ENCODE data around the gene AMACR.

Gene AMACR

DNA sequence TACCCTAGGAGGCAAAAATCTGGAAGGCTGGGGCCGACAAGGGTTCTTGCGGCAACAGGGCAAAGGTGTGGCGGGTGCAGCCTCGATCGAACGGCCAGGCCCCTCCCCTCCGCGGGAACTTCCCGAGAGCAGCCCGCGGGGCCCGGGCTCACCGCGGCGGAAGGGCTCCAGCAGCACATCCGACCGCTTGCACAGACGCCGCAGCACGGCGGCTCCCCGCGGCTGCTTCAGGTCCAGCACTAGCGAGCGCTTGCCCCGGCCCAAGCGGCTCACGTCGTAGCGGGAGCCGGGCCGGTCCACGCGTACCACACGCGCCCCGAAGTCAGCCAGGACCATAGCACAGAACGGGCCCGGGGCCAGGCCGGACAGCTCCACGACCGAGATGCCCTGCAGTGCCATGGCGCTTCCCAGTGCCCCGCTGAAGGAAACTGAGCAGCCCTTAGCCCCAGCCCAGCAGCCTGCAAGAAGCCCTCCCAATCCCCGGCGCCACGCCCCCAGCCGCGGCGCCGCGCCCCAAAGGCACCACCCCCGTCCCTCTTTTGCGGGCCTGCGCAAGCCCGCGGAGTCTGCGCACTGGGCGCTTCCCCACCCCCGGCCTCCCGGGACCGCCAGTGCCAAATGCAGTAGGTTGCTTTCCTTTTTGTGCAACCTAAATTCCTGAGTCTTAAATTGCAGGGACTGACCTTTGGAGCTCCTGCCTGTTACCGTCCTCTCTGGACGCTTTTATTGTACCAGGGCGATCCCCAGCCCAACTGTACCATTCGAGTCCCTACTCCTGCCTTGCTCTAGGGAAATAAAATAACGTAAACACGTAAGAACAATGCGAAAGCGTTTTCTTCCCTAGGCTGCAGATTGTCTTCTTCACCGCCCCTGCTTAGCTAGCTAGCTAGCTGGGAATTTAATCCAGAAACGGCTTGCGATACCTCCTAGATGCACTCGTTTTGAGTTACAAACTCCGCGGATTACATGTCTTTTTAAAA lies at the start of gene AMACR:
Gene AMACR, minus strand, starts transcription at position 430 of the 980 bp plus-strand sequence. Its CDS starts 31 bp downstream, at position 399.
- peak within 1 kb of the TSS; percentile 85 for H3K4me3 ChIP-seq (ENCODE audit: low read depth, low read length)

DNA sequence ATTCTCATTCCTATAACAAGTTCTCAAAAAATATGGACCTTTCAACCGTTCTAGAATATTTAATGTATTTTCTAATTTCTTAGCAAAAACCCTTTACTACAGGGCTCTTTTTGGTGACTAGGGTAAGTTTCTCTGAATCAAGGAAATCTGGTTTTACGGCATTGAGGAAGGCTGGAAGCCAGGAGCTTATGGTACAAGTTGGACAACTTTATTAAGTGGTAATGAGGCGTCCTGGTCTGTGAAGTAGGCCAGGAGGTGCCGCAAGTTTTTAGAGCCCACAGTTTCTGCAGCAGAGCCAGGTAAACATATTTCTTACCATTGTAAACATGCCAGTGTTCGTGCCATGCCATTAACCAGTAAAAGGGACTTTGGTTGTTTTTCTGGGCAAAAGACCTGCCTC lies 49.7 kb upstream of the AMACR start:
- no peak overlapping the region for H3K4me3 ChIP-seq (ENCODE audit: low read depth, low read length)

DNA sequence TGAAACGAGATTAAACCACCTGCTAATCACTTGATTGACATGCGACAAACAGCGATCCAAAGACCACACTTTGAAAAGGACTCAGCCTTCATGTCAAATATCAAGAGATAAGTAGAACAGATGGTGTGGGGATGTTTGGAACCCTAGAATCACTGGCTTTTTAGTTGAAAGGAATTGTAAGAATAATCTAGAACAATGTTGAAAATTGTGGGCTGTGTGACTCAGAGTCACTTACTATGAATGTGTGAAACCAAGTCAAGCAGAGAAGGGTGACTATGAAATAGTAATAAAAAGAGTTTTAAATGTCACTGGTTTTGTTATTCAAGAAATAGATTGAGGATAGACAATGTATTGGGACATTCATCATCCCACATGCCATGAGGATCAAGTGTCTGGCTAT lies 49.3 kb upstream of the AMACR start:
- H3K4me3 ChIP-seq (ENCODE audit: low read depth, low read length): no peak overlapping the region

DNA sequence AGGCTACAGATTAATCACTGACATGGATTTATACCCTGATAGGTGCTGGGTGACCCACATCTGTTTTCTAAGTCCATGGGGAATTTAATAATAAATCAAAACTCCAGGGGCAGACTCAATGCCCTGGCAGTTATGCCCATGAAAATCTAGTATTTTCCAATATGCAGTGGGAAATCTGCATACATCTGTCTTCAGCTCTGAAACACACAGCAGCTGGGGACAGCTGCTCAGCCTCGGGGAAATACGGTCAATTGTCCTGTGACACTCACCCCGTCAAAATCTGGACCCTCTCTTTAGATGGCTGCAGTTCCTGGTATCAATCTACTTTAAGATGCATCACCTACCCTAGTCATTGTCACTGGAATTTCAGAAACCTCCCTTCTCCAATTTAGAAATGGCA lies 47.8 kb upstream of the AMACR start:
- H3K4me3 ChIP-seq (ENCODE audit: low read depth, low read length): no peak overlapping the region

DNA sequence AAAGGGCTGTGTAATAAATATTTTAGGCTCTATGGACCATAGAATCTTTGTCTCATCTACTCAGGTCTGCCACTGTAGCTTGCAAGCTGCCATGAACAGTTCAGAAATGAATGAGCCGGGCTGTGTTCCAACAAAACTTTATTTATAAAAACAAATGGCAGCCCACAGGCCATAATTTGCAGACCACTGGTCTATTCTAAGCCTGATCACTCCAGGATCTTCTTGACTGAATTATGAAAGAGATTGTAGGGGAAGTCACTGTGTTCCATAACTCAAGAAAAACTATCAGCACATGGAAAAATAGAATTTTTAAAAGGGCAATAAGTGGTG lies 46.5 kb upstream of the AMACR start:
- H3K4me3 ChIP-seq (ENCODE audit: low read depth, low read length): no peak overlapping the region

DNA sequence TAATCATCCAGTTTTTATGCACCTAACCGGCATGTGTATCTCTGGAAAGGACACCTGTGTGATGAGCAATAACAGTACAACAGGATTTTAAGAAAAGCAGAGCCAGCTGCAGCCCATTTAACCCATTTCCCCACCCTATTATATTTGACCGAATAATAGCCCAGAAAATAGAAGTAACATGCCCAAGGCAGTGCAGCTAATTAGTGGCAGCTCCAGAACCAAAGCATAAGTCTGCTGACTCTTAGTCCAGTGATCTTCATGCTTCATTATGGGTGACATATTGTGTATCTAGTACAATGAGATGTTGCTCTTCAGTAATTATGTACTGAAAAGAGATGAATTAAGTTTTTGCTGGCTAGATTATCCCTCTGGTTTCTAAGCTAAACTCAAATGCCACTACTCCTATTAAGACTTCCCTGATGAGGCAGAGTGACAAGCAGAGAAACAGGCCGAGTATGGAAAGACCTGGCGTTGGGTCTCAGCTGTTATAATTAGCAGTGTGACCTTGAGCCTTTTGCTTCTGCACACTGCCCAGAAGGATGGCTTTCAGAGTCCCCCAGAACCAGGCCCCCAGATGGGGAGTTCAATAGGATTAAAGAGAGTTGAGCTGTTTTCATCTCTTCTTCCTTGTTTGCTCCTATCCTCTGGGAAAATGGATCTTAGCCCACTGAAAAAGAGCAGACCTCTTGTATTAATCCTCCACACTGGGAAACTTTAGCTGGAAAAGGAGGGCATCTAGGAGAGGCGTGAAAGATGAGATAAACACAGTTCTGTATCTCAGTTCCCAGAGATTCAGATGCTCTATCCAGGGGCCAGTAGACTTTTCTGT lies 45.9 kb upstream of the AMACR start:
- no peak overlapping the region for H3K4me3 ChIP-seq (ENCODE audit: low read depth, low read length)

DNA sequence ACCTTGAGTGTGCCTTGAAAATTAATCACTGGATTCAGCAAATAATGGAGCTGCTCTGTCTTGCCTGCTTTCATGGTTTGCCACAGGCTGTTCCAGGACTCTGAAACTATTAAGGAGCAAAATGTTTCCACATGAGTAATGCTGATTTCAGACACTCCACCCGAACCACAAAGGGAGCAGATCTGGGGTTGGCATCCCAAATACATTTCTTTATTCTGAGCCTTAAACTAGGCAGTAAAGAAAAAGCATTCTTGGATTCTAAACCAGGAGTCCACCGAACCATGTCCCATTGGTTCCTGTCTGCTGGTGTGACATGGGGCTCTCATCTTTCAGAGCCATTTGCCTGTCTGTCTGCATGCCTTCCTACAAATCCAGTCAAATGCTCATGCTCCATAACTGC lies 45.3 kb upstream of the AMACR start:
- H3K4me3 ChIP-seq (ENCODE audit: low read depth, low read length): no peak overlapping the region

DNA sequence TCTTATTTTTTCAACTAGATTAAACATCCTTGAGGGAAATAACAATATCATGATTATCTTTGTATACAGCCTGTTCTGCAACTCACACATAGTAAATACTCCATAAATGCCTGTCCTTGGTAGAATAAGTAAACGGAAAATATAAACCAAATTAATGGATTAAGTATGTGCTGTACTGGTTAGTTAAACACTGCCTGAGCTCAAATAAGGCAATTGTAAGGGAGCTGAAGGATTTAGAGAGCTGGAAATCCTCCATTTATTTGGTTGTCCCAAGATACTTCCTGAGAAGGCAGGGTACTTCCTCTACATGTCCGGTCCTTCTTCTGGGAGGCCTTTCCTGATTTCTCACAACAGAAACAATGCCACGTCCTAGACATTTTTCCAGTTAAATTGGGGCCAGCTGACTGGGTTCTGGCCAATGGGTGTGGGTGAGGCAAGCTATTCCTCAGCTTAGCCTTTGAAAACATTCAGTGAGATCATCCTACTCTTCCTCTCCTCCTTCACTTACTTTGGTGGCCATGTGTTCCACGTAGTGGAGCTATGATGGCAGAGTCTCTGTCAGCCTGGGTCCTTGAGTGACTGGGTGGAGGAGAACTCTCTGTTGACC lies 43.6 kb upstream of the AMACR start:
- H3K4me3 ChIP-seq (ENCODE audit: low read depth, low read length): no peak overlapping the region

DNA sequence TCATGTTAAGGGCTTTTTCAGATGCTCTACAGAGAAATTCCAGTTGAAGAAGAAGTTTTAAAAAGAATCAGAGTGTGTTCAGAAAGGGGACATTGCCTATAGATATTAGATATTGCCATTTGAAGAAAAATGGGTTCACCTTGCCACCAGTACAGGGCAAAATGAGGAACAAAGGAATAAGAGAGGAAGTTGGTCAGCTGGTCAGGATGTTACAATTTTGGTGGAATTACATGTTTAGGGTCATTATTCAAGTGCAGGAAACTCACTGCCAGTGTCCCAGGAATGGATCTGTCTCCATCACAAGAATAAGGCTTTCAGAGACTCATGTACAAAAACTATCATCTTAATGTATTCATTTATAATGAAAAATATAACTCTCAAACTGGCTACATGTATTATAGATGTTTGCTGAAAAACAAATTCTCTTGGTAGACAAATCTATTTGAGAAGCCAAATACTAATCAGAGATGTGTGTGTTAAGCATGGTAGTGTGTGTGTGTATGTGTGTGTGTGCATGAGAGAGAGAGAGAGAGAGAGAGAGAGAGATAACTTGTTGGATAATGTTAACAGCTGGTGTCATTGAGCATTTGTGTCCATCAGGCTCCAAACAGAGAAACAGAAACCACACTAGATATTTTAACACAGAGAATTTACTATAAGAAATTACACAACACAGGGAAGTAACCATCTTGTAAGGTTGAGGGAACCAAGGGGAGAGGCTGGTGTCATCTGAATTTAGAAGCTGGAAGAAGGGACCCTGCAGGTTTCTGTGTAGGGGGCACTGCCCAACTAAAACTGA lies 40.1 kb upstream of the AMACR start:
- H3K4me3 ChIP-seq (ENCODE audit: low read depth, low read length): no peak overlapping the region

DNA sequence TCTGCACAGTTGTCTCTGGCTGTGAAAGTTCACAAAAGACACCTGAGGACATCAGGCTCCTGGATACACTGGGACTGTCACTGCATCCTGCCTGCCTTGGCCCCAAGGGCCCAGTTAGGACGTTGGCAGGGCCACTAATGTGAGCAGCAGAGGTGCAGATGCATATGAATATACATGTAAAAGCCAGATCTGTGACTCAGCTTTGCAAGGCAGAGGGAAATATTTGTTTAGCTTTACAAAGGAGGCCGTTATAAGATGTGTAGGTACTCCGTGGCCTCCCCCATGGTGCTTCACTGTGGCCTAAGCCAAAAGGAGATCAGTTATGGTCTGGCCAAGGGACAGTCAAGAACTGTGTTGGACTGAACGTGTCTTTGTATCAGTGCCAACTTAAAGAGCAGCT lies 39.3 kb upstream of the AMACR start:
- no peak overlapping the region for H3K4me3 ChIP-seq (ENCODE audit: low read depth, low read length)

DNA sequence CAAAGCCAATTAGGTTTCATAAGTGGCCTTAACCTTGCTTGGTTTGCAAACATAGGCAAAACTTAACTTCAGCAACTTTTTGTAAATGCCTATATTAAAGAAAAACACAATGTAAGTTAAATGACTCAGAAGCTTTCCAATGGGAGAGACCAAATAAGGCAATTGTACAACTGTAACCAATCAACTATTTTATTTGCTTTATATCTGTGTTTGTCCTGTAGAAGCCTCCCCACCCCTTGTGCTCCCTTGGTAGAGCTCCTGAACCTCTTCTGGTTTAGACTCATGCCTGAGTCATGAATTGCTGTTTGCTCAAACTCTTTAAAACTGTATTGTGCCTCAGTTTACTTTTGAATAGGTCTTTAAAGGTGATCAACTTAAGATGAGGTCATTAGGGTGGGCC lies 38.1 kb upstream of the AMACR start:
- H3K4me3 ChIP-seq (ENCODE audit: low read depth, low read length): no peak overlapping the region

DNA sequence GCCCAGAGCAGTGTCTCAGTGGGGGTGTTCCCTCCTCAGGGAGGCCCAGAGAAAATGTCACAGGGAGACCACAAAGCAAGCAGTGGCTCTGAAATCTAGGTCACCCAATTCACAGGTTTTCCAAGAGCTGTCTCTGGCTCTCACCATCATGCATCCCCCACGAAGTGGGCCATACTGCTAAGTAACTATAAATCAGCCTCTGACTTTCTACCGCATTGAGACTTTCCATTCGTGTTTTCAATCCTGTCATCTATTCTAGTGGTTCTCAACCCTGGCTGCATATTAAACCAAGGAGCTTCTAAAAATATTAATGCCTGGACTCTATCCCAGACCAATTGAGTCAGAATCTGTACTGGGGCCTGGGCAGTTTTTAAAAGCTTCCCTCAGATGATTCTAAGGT lies 37.2 kb upstream of the AMACR start:
- no peak overlapping the region for H3K4me3 ChIP-seq (ENCODE audit: low read depth, low read length)

DNA sequence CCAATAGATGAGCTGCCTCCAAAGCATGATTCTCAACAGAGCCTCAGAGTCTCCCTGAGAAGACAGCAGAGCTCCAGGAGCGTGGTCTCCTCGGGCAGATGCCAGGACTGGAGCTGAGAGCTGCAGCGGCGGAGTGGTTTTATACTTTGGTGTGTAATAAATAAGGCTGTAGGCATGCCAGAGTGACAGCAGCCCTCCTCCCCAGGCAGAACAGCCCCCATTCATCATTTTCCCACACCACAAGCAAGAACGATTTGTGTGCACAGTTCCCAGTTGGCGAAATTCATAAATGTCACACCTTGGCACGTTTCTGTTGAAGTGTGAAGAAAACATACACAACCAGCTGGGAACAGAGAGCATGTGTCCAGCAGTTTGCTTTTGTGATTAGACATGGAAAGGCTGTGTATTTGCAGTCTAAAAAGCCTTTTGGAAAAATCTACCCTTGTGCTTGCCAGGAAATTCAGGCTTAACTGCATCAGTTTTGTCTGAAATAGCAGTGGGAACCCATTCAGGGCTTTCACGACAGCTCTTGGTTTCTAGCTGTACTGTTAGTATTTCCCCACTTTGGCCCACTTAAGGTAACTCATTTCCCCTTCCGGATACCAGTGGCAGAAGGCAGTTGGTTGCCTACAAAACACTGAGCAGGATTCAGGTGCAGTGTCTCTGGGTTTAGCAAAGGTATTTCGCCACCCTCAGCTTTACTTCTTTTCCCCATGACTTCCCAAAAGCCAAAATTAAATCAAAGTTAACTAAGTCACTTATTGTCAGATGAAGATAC lies 35.4 kb upstream of the AMACR start, which contains the start of gene C1QTNF3:
Gene C1QTNF3, minus strand, starts transcription at position 115 of the 778 bp plus-strand sequence. Its CDS starts 88 bp downstream, at position 27.
- no peak within 1 kb of the TSS for H3K4me3 ChIP-seq (ENCODE audit: low read depth, low read length)

DNA sequence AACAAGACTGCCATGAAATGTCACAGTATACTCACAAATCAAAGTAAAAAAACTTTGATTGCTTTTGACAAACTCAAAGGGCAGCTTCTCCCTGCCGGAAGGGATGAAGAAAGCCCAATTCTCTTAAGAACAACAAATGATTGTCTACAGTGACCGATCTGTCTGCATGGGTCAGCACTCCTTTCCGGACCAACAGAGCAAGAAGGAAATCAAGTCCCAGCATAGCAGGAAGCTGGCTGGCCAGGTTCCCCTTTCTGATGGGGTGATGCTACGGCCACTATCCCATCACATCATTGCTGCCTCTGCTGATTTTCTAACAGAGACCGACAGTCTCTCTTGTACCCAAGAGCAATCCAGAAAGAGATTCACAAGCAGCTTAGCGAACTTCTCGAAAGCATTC lies 34.5 kb upstream of the AMACR start:
- H3K4me3 ChIP-seq (ENCODE audit: low read depth, low read length): no peak overlapping the region

DNA sequence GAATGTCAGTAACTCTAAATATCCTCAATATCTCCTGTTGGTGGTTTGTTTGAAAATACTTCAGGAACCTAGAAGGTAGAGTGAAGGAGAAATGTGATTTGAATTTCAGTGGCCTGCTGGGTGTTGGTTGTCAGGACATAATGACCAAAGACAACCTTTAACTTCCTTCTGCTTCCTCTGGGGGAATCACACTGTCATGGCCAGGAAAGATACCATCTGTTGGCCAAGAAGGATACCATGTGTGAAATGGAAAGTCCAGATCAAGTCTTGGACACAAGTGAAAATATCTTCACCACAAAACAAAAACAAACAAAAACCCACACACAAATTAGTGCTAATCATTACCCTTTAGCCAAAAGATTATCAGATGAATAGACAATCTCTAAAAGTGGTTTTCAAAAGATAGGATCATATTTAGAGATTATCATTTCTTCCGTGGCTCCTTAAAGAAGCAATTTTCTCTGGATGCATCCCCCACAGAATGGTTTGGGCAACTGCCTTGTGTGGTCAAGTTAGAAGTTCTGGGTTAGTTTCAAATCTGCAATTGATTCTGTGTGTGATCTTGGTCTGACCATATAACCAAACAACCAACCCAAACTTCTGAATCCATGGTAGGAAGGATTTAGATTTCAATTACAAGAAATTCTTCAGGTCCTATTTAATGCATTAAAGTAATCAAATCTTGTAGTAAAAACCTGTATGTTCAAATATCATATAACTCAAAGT lies 33.6 kb upstream of the AMACR start:
- H3K4me3 ChIP-seq (ENCODE audit: low read depth, low read length): no peak overlapping the region

DNA sequence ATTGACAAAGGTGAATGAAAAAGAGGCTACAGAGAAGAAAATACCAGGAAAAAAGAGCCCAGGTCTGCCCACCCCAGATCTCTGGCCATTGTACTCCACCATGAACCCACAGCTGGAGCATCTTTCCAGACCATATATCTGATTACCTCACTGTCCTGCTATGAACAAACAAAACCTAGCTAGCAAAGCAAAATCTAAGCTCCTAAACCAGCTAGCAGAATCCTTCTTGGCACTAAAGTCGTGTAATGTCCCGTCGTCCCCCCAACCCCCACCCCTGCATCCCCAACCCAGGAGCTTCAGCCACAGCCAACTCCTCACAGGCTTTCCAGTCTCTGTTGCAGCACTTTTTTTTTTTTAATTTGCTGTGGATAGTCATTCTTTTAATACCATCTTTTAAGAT lies 32.6 kb upstream of the AMACR start:
- no peak overlapping the region for H3K4me3 ChIP-seq (ENCODE audit: low read depth, low read length)

DNA sequence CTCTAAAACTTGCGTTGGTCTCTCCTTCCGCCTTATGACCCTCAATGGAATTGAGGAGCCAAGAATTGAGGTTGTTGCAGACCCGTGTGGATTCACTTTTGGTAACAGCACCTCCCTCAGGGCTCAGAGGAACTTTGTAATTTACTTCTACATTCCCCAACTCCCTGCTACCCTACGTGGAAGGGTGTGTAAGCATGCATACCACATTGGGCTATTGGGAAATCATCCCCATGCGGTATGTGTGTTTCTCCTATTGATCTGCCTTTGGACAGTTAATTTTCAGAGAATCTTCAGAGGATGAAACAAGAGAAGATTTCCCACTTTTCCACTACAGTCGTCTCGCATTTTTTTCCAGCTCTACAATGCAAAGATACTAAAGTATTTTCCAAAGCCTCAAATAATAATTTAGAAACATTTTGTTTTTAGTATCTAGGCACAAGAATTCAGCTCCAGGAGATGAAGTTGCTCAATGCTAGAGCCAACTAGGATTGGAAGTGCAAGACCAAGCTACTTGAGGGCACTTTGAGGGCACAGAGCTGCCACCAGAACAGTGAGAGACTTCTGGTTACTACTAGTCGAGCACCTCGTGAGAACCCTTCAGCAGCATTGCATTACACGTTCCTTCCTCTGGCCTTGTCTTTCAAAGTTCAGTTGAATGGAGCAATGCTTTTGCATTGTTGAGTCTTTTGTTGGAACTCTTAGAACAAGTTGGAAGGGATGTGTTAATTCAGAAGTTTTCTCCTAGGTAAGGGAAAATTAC lies 31.7 kb upstream of the AMACR start:
- H3K4me3 ChIP-seq (ENCODE audit: low read depth, low read length): no peak overlapping the region

DNA sequence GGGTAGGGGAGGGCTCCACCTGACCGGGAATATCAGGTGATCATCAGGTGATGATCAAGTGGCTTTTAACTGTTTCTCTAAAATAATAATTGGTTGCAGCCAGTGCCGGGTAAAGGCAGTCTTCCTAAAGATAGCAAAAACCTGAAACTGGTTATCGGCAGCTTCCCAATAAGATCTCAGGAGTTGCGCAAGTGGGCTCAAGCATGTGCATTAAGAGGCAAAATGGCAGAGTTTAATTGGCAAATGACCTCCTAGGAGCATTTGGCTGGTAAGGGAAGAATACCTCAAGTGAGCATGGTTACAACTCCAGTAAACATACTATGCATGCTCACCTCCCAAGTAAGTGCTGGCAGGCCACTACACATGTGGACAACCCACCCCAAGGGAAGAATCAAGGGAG lies 31.0 kb upstream of the AMACR start:
- no peak overlapping the region for H3K4me3 ChIP-seq (ENCODE audit: low read depth, low read length)

DNA sequence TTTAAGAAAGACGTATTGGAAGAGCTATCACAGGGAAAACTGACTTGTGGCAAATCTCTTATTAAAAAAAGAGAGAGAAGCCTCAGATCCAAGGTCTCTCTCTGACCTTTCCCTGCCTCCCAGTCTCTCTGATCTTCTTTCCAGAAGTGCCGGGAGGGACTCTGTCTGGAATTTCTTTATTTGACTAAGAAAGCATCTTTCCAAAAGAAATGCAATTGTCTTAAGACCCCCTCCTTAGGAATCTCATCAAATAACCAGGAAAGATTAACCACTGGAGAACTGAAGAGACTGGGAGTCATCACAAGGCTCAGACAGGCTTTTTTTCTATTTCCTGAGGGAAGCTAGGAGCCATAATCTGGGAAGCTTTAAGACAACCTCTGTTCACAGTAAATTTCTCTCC lies 30.5 kb upstream of the AMACR start:
- no peak overlapping the region for H3K4me3 ChIP-seq (ENCODE audit: low read depth, low read length)
